ENCODE measurements around the gene CDKAL1.

- TF ChIP-seq EZH2 (IDR thresholded peaks at IDR 0.05; ENCODE audit: borderline replicate concordance): no peak
- TF ChIP-seq CTCF (IDR thresholded peaks at IDR 0.05; ENCODE audit: poor library complexity): no peak
- no peak for TF ChIP-seq EZH2phosphoT487 (IDR thresholded peaks at IDR 0.05; ENCODE audit: low read depth, severe bottlenecking, unreplicated experiment)
These were observed 194.8 kb downstream of the CDKAL1 start for GRCh38 chr6:20729086-20729485.

All from hepatocyte (in vitro differentiated cells).